ENCODE measurements around the gene KDM4C.
"Not testable (repeated sequence)": the region's sequence is repeated elsewhere in the genome, so short reads cannot be mapped to it uniquely, and the experiment has no call there.

The KDM4C gene

GRCh38 chr9:6941501-6941900, 183.7 kb downstream of the KDM4C start:
- no peak for DNase-seq

GRCh38 chr9:6942406-6942805, 184.6 kb downstream of the KDM4C start:
- DNase-seq, result no peak

- DNase-seq, result no peak
These were observed 185.5 kb downstream of the KDM4C start for GRCh38 chr9:6943293-6943692.

- peak in 1 of 2 experiments; percentile 48 for DNase-seq
These were observed 186.3 kb downstream of the KDM4C start for GRCh38 chr9:6944093-6944551.

- no peak for DNase-seq
These were observed 187.1 kb downstream of the KDM4C start for GRCh38 chr9:6944896-6945295.

- no peak for DNase-seq
These were observed 188.0 kb downstream of the KDM4C start for GRCh38 chr9:6945816-6946215.

- DNase-seq, result no peak
These were observed 188.9 kb downstream of the KDM4C start for GRCh38 chr9:6946583-6947166.

GRCh38 chr9:6948921-6949320, 191.1 kb downstream of the KDM4C start:
- DNase-seq, result not testable (repeated sequence)

GRCh38 chr9:6955251-6955921, 197.6 kb downstream of the KDM4C start:
- peak in 1 of 2 experiments; percentile 9 for DNase-seq

- peak in 1 of 2 experiments; percentile 73 for DNase-seq
These were observed 199.1 kb downstream of the KDM4C start for GRCh38 chr9:6956879-6957278.

GRCh38 chr9:6959270-6960000, 201.7 kb downstream of the KDM4C start:
- DNase-seq, result peak; percentile 39 to 82

- no peak for DNase-seq
These were observed 203.0 kb downstream of the KDM4C start for GRCh38 chr9:6960777-6961176.

- no peak for DNase-seq
These were observed 204.2 kb downstream of the KDM4C start for GRCh38 chr9:6961845-6962522.

GRCh38 chr9:6965566-6965965, 207.8 kb downstream of the KDM4C start:
- DNase-seq, result peak; percentile 72 to 93

GRCh38 chr9:6968271-6968670, 210.5 kb downstream of the KDM4C start:
- no peak for DNase-seq

GRCh38 chr9:6969805-6970204, 212.0 kb downstream of the KDM4C start:
- no peak for DNase-seq

- DNase-seq, result no peak
These were observed 215.3 kb downstream of the KDM4C start for GRCh38 chr9:6973089-6973488.

GRCh38 chr9:6973762-6974161, 216.0 kb downstream of the KDM4C start:
- DNase-seq, result no peak

GRCh38 chr9:6975198-6975597, 217.4 kb downstream of the KDM4C start:
- DNase-seq, result no peak

- DNase-seq, result no peak
These were observed 220.0 kb downstream of the KDM4C start for GRCh38 chr9:6977761-6978160.

- no peak for DNase-seq
These were observed 220.8 kb downstream of the KDM4C start for GRCh38 chr9:6978591-6978990.

GRCh38 chr9:6984941-6985578, 227.3 kb downstream of the KDM4C start:
- no peak for DNase-seq
